ENCODE results near the gene BSG.

DNA sequence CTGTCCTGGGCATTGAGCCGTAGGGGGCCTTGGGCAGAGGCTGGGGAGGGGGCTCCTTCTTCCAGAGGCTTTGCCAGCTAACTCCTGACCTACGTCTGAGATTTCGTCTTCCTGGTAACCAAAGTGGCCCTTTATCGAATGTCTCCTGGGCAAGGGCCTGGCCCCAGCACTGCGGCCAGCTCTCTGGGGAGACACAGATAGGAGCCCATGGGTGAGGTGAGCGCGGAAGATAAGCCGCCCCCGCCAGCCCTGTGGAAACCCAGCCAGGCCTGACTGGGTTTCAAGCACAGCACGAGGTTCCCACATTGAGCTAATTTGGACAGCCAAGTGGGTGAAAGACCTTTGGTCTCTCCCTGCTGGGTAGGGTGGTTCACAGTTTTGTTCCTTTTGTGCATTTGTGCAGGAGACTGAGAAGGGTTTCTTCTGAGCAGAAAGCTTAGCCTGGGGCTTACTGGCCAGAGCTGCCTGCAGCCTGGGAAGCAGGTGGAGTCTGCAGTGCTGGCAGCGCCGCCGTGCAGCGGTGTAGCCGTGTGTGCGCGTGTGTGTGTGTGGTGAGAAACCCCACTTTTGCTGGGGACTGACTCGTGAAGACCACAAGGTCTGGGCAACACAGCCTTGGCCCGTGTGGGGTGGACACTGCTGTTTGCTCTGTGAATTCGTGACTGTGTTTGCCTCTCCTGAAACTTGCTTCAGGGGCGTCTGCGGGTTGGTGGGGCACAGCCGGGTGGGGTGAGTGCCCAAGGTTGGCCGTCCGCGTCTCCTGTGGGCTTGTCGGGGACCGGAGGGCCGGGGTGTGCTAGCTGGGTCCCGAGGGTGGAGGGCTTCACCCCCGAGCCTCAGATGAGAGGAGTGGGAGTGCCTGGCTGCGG lies 2.5 kb downstream of the BSG start:
- TF ChIP-seq POLR2AphosphoS5 (IDR thresholded peaks at IDR 0.05; ENCODE audit: low read depth, low read length): no peak
- no peak for TF ChIP-seq POLR2A (IDR thresholded peaks at IDR 0.05; ENCODE audit: low read depth, low read length)
- TF ChIP-seq TAF1 (IDR thresholded peaks at IDR 0.05; ENCODE audit: low read depth, low read length): no peak
- TF ChIP-seq POU2F2 (IDR thresholded peaks at IDR 0.05; ENCODE audit: low read depth, low read length): no peak

All from GM12891 (cell line).